ENCODE data around the gene P3H2. TPM values are rescaled to one million over a fixed set of nuclear protein-coding genes. Genes with fewer than 3 reads are reported as not detected.
"Not testable (repeated sequence)": the region's sequence is repeated elsewhere in the genome, so short reads cannot be mapped to it uniquely, and the experiment has no call there.

The P3H2 gene, protein sequence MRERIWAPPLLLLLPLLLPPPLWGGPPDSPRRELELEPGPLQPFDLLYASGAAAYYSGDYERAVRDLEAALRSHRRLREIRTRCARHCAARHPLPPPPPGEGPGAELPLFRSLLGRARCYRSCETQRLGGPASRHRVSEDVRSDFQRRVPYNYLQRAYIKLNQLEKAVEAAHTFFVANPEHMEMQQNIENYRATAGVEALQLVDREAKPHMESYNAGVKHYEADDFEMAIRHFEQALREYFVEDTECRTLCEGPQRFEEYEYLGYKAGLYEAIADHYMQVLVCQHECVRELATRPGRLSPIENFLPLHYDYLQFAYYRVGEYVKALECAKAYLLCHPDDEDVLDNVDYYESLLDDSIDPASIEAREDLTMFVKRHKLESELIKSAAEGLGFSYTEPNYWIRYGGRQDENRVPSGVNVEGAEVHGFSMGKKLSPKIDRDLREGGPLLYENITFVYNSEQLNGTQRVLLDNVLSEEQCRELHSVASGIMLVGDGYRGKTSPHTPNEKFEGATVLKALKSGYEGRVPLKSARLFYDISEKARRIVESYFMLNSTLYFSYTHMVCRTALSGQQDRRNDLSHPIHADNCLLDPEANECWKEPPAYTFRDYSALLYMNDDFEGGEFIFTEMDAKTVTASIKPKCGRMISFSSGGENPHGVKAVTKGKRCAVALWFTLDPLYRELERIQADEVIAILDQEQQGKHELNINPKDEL
- total RNA-seq, result 10 to 100 TPM in 1 of 2 donors, 1 to 10 TPM in 1; 9.7 to 20.5 TPM
- long read RNA-seq, donor 1, partial matches to known transcripts, result 1 of 3 reads
- long read RNA-seq, donor 1, other reads (novel, unspliced or antisense), result 0 of 3 reads
- long read RNA-seq, donor 2, transcript P3H2-201 (15 exons, 3,509 nt), result major isoform, 5 of 8 reads
- long read RNA-seq, donor 2, partial matches to known transcripts, result 2 of 8 reads
- long read RNA-seq, donor 2, other reads (novel, unspliced or antisense), result 1 of 8 reads

DNA sequence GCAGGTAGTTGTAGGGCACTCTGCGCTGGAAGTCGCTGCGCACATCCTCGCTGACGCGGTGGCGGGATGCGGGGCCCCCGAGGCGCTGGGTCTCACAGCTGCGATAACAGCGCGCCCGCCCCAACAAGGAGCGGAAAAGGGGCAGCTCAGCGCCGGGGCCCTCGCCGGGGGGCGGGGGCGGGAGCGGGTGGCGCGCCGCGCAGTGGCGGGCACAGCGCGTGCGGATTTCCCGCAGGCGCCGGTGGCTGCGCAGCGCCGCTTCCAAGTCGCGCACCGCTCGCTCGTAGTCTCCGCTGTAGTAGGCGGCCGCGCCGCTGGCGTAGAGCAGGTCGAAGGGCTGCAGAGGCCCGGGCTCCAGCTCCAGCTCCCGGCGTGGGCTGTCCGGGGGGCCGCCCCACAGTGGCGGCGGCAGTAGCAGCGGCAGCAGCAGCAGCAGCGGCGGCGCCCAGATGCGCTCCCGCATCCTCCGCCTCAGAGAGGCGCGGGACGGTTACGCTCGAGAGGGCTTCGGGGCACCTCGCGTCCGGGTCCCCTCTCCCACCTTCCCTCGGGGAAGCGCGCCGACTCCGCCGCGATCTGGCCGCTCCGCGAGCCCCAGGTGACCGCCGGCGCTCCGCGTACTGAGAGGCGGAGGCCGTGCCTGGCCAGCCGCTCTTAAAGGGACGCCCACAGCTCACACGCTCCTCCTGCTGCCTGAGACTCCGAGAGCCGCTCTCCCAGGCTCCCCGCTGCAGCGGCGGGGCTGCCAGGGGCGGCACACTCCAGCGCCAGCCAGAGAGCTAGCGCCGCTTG is at the start of gene P3H2:
P3H2 (minus strand) TSS at position 629 of the 792 bp plus-strand sequence; CDS start at position 463, 166 bp downstream.
- intact Hi-C loops (cut with DNase I), result loop anchor here (10.0 kb wide), 2 partner anchors 146 to 156 kb away; no protein-coding TSS in a partner anchor
- peak; percentile 90 for DNase-seq (ENCODE audit: low spot score)

DNA sequence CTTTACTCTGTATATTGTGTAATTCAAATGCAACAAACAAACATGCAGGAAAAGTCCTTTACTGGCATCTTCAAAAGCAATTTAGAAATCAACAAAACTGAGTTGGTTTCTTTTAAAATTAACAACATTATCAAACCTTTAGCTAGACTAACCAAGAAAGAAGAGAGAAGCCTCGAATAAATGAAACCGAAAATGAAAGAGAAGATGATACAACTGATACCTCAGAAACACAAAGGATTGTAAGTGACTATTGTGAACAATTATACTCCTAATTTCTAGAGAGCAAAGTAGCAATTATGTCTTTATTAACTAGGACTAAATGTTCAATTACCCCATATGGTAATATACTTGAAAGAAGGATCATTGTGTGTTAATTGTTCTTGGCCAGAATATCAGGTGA is 49.2 kb upstream of the P3H2 start:
- intact Hi-C loops (cut with DNase I), result no loop called here
- no peak for DNase-seq (ENCODE audit: low spot score)

DNA sequence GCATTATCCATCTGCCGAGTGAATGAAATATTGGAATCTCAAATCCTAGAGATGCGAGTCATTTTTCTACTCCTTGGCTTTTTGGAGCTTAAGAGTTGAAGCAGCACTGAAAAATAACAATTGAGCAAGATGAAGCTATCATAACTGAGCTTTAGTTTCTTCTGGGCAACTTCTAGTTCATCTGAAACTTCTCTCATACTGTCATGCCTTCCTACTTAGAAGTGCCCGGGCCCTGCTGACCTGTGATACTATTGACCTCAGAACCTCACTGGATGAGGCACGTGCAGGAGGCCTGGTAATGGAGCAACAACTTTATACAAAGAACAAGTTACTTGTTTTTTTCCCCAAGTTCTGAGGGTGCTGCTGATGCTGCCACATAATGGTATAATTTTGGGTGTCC is 48.5 kb upstream of the P3H2 start:
- no peak for DNase-seq (ENCODE audit: low spot score)
- intact Hi-C loops (cut with DNase I), result no loop called here

DNA sequence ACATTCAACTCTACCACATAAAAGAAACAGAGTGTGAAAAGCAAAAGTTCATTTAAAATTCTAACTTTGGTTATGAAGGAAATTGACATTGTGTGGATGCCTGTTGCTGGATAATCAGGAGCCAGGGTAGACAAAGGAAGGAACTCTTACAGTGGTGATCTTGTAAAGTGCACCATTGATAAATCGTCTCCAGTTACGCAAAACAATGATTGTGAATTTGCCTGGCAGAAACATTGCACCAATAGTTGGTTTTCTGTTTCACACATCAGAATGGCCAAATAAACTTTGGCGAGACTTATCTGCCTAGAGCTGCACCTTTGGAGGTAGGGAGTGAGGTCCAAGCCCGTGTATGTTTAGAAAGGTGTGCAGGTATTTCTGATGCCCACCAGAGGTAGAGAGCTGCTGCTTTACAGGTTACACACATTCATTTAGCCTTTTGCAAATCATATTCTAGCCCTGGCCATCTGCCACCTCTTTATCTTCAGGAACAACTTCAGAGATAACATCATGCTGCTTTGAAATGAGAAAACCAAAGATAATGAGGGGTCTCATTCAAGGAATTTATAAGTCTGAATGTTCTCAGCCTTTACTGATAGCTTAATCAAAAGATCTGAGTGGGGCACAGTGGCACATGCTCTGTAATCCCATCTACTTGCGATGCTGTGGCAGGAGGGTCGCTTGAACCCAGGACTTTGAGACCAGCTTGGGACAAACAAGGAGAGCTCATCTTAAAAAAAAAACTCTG is 47.4 kb upstream of the P3H2 start:
- intact Hi-C loops (cut with DNase I), result no loop called here
- DNase-seq (ENCODE audit: low spot score), result no peak

- intact Hi-C loops (cut with DNase I), result no loop called here
- DNase-seq (ENCODE audit: low spot score), result no peak
Observed at GRCh38 chr3:190166948-190167347, 46.3 kb upstream of the P3H2 start.

DNA sequence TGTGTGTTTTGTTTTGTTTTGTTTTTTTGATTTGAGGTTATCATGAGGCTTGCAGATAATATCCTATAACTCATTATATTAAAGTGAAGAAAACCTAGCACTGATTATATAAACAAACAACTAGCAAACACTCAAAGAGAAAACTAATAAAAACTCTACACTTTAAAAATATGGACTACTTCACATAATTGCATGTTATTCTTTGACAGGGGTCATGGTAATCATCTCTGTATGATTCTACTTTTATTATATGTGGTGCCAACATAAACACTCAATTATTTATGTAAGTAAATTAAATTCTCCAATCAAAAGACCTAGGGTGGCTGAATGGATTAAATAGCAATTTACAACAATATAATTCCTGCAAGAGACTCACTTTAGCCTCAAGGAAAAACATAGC is 44.6 kb upstream of the P3H2 start:
- no peak for DNase-seq (ENCODE audit: low spot score)
- intact Hi-C loops (cut with DNase I), result no loop called here

DNA sequence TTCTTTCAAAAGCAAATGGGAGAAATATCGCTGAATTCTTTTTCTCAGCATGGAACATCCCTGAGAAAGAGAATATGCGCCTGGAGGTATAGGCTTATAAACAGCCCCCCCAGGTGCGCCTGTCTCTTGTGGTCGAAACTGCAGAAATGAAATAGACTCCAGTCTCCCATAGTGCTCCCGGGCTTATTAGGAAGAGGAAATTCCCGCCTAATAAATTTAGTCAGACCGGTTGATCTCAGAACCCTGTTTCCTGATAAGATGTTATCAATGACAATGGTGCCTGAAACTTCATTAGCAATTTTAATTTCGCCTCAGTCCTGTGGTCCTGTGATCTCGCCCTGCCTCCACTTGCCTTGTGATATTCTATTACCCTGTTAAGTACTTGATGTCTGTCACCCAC is 41.3 kb upstream of the P3H2 start:
- DNase-seq (ENCODE audit: low spot score); intact Hi-C loops (cut with DNase I): not testable (repeated sequence)

DNA sequence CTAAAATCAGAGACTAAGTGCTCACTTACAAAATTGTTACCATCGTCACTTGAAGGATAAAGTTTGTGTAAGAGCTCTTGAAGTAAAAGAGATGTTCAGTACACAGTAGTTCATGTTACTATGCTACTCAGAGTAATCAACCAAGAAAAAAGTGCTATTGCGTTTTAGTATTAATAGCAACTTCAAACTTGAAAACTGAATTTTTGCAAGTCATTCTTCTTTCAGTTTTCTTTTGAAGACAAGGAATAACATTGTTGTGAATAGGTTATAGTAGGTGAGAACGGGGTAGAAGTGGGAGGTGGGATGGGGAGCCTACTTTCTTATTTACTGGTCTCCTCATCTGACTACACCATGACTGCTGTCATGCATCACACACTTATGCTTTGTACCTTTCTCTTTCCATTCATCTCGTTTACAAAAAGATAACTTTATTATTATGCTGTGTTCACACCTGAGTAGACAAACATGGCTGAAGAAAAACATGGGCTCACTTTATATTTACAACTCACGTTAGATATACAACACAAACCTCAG is 39.3 kb upstream of the P3H2 start:
- intact Hi-C loops (cut with DNase I), result no loop called here
- no peak for DNase-seq (ENCODE audit: low spot score)

DNA sequence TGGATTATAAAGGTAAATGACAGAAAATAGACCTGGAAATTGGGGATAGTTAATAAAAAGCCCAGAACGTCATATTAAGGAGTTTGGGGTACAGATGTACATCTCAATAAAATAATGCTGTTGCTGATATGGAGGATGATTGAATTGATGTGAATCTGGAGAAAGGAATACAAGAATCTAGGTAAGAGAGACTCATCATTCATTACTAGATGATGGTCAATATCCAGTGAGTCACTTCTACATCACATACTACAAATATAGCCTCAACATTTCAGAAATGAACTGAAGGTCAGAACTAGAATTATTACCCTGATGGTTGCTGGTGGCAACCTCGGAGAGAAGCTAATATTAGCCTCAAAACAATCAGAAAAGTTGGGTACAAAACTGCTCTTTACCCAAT is 37.6 kb upstream of the P3H2 start:
- intact Hi-C loops (cut with DNase I), result no loop called here
- DNase-seq (ENCODE audit: low spot score), result no peak

- intact Hi-C loops (cut with DNase I), result no loop called here
- DNase-seq (ENCODE audit: low spot score), result no peak
Observed at GRCh38 chr3:190155752-190156151, 35.1 kb upstream of the P3H2 start.

DNA sequence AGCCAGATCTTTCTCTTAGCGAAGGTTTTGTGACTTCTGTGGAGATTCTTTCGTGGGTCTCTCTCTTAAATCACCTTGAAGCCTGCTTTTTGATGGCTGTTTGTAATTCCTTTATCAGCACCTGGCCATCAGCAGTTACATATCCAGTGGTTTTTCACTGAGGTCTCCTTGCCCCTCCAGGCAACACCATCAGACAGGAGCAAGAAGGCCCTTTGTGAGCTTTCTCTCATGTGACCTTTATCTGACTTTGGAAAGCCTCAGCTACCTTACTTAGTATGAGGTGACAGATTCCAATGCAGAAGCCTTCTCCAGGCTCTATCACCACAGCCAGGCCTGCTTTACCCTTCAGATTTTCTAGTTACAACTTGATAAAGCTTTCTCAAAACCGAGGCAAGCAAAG is 30.0 kb upstream of the P3H2 start:
- intact Hi-C loops (cut with DNase I), result no loop called here

DNA sequence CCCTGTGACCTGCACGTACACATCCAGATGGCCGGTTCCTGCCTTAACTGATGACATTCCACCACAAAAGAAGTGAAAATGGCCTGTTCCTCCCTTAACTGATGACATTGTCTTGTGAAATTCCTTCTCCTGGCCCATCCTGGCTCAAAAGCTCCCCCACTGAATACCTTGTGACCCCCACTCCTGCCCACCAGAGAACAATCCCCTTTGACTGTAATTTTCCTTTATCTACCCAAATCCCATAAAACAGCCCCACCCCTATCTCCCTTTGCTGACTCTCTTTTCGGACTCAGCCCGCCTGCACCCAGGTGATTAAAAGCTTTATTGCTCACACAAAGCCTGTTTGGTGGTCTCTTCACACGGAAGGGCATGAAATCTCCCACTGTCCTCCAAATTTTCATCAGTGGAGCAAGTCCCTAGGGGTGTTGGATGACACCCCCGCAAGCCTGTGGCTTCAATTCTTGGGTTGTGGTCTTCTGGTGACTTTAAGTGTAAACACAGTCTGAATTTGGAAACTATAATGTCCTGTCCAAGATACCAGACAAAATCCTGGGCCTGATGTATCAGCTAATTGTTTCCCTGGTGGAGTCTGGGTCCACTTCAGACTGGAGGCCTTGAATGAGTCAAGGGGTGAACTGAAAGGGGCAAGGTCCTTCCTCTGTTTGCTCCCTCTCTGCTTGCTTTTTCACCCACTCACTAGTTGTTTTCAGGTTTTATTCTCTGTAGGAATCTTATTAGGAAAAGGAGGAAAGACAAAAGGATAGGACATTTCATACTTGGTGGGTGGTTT is 29.3 kb upstream of the P3H2 start:
- intact Hi-C loops (cut with DNase I); DNase-seq (ENCODE audit: low spot score): not testable (repeated sequence)

More for the DNA sequence above, 30.0 kb upstream of the P3H2 start:
- DNase-seq (ENCODE audit: low spot score), result no peak

DNA sequence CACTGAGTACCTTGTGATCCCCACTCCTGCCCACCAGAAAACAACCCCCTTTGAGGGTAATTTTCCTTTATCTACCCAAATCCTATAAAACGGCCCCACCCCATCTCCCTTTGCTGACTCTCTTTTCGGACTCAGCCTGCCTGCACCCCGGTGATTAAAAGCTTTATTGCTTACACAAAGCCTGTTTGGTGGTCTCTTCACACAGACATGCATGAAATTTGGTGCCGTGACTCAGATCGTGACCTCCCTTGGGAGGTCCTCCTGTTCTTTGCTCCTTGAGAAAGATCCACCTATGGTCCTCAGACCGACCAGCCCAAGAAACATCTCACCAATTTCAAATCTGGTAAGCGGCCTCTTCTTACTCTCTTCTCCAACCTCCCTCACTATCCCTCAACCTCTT is 24.1 kb upstream of the P3H2 start:
- intact Hi-C loops (cut with DNase I); DNase-seq (ENCODE audit: low spot score): not testable (repeated sequence)

- no peak for DNase-seq (ENCODE audit: low spot score)
- intact Hi-C loops (cut with DNase I), result no loop called here
Observed at GRCh38 chr3:190142041-190142440, 21.3 kb upstream of the P3H2 start.

GRCh38 chr3:190139365-190139764 is 18.7 kb upstream of the P3H2 start:
- intact Hi-C loops (cut with DNase I), result no loop called here
- DNase-seq (ENCODE audit: low spot score), result no peak

GRCh38 chr3:190132371-190132770 is 11.7 kb upstream of the P3H2 start:
- intact Hi-C loops (cut with DNase I), result no loop called here
- DNase-seq (ENCODE audit: low spot score), result no peak

DNA sequence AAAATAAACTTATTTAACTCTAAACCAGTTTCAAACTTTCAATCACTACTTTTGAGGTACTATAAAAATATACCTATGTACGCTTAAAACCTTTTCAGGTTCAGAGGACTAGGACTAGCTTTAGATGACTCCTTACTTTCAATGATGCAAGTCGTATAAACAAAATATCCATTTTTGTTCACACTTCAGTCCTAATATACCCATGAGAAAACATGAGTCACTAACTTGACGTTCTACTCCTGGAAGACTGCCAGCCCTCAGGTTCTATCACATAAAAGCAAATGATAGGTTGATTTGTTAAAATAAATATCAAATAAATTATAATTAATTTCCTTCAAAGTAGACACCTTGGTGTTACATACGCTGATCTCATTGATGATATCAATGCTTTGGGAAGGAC is 10.6 kb upstream of the P3H2 start:
- intact Hi-C loops (cut with DNase I), result no loop called here
- DNase-seq (ENCODE audit: low spot score), result no peak

DNA sequence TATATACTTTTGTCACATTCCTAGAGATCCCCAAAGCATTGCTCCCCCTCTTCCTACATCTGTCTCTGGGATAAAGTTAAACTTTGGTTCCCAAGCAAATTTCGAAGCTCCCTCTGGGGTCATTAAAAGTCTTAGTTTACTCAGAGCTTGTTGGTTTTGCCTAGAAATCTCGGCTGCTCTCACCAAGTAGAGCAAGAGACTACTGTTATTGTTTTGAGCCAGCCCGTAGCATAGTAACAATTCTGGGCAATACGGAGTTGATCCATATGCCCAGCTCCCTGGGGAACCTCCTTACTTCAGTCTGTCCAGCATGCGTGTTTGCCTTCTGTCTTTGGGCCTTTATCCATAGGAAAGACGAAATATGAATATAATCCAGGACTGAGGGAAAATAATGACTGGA is 10.0 kb upstream of the P3H2 start:
- intact Hi-C loops (cut with DNase I), result no loop called here
- DNase-seq (ENCODE audit: low spot score), result no peak

Data from posterior vena cava (tissue), 2 donors.